Stomach smooth muscle (tissue), 2 donors: ENCODE data around the gene SLC30A9.

Source experiments
- H3K27ac ChIP-seq: one replicate; pipeline ENCODE4 v1.7.0; 2013; ENCODE audit warnings: mild to moderate bottlenecking, low read length, inconsistent platforms
- H3K27me3 ChIP-seq, 2 donors: one replicate each; pipeline ENCODE4 v1.7.0; 2013; ENCODE audit warnings: low read length in 2 of 2; ENCODE audit not compliant: insufficient read depth in 2 of 2, control insufficient read depth in 1 of 2
- H3K36me3 ChIP-seq, 2 donors: one replicate each; pipeline ENCODE4 v1.7.0; 2013; ENCODE audit warnings: low read length in 2 of 2; ENCODE audit not compliant: control insufficient read depth in 2 of 2, insufficient read depth in 2 of 2
- H3K4me1 ChIP-seq: one replicate; pipeline ENCODE4 v1.7.0; 2013; ENCODE audit warnings: low read length; ENCODE audit not compliant: control insufficient read depth, insufficient read depth
- H3K4me3 ChIP-seq, 2 donors: one replicate each; pipeline ENCODE4 v1.7.0; 2013; ENCODE audit warnings: low read length in 2 of 2
- H3K9ac ChIP-seq, 2 donors: one replicate each; pipeline ENCODE4 v1.7.0; 2013; ENCODE audit warnings: low read length in 2 of 2, mild to moderate bottlenecking in 1 of 2
- H3K9me3 ChIP-seq, 2 donors: one replicate each; pipeline ENCODE4 v1.7.0; 2013; ENCODE audit warnings: low read length in 2 of 2; ENCODE audit not compliant: control insufficient read depth in 2 of 2
- donor health status: healthy.
- donor health status: Pancreatic carcinoma.

SLC30A9 gene

DNA sequence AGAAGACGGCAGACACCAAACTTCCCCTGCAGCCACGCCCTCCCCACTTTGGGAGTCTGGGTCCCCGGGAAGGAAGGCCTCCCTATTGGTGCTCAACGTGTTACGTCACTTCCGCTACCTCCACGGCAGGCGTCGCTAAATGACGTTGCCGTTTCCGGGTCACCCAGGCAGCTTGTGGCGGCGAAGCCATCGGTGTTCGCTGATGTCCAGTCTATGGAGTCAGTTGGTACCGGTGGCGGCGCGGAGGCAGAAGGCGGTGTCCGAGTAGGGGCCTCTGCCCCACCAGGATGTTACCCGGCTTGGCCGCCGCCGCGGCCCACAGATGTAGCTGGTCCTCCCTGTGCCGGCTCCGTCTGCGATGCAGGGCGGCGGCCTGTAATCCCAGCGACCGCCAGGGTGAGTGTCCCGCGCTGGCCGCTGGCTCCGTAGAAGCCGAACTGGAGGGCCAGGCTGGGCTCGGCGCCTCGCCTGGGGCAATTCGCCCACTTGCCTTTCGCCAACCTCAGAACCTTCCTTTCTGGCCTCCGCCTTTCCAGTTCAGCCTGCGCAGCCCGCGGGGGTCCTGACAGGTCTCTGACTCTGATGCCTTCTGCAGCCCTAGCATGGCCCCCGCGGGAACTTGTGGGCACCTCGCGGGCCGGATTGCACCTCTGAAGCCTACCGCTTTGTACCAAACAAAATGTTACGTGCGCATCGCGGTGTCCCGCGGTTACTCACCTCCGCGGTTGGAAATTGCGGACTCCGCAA lies at the start of gene SLC30A9:
SLC30A9 (plus strand) TSS at position 166 of the 747 bp plus-strand sequence; CDS start at position 288, 122 bp downstream.
- Histone ChIP-seq H3K27me3 (no peaks in the 10 kb centered on the region), H3K4me1 (peaks cover 11% of the 10 kb centered on the region), H3K9ac (peak within 1 kb of the TSS; percentile 90 to 94), H3K4me3 (peak within 1 kb of the TSS; percentile 95 to 98), H3K27ac (peak within 1 kb of the TSS; percentile 58), H3K36me3 (no peaks in the 10 kb centered on the region), H3K9me3 (no peaks in the 10 kb centered on the region)

DNA sequence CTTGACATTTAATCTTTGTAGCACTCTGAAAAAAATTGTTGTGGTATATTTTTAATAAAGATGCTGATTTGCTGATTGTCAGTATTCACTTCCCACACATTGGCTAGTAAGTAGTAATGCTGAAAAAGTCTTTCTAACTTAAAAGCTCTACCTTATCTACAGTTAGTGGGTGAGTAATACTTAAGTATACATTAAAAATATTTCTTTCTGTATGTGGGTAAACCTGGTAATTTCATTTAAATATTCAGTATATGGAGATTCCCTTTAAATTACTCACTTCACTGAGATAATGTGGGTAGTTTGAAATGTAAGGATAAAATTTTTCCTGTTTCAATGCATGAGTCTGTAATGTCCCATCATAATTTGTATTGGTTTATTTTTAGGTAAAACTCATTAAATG lies 49.5 kb upstream of the SLC30A9 start:
- no peaks in the 10 kb centered on the region for H3K27me3 ChIP-seq
- H3K4me3 ChIP-seq, result no peak overlapping the region
- no peak overlapping the region for H3K9ac ChIP-seq
- peaks cover 6% of the 10 kb centered on the region for H3K4me1 ChIP-seq
- no peak overlapping the region for H3K27ac ChIP-seq
- H3K36me3 ChIP-seq, result peaks cover 0 to 8% of the 10 kb centered on the region in 2 donors
- no peaks in the 10 kb centered on the region for H3K9me3 ChIP-seq

DNA sequence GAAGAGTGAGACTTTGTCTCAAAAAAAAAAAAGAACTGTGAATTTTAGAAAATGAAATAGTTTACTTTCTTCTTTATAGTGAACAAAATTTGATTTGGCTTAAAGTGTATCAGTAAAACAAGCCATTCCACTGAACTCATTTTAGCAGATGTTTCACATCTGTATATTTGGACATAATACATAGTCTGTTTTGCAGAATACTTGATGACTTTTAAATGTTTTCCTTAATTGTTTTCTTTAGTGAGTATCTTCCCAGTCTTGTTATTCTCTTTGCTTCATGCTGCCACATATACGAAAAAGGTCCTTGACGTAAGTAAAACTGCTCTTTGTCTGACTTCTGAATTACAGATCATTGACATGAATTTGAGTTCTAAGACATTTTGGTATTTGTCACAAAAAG lies 46.8 kb upstream of the SLC30A9 start:
- Histone ChIP-seq H3K4me3 (no peak overlapping the region), H3K36me3 (peaks cover 0 to 11% of the 10 kb centered on the region in 2 donors), H3K27ac (no peak overlapping the region), H3K27me3 (no peaks in the 10 kb centered on the region), H3K4me1 (no peaks in the 10 kb centered on the region), H3K9ac (no peak overlapping the region), H3K9me3 (no peaks in the 10 kb centered on the region)

DNA sequence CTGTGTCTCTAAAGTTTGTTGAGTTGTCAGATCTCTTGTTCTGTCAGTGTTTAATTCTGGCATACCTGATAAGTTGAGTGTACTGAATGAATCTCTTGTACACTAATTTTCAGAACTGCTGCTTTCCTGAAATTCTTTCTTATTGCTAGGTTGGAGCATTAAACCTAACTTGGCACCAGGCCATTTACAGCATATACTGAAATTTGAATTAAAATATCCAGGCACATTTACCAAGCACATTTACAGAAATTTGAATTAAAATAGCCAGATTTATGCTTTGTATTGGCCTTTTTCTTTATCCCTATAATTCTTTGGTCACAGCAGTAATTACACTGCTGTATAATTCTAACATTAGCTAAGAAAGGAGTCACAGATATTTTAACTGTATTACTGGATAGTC lies 46.2 kb upstream of the SLC30A9 start:
- Histone ChIP-seq H3K9ac (no peak overlapping the region), H3K4me3 (no peak overlapping the region), H3K9me3 (no peaks in the 10 kb centered on the region), H3K27me3 (no peaks in the 10 kb centered on the region), H3K36me3 (peaks cover 0 to 10% of the 10 kb centered on the region in 2 donors), H3K4me1 (no peaks in the 10 kb centered on the region), H3K27ac (no peak overlapping the region)

DNA sequence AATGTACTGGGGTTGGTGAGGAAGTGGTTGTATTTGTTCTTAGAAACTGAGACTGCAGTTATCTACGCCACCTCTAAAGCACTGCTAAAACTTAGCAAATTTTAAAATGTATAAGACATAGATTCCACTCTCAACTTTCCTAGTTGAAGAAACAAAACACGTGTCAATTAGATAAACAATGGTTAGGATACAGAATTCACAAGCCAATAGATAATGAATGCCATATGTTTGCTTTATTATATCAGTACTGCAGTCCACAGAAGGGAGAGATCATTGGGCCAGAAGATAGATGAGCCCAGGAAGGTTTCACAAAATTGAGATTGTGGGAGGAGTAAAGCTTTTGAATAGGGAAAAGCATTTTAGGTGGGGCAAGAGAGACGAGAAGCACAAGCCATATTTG lies 40.8 kb upstream of the SLC30A9 start:
- Histone ChIP-seq H3K9me3 (no peaks in the 10 kb centered on the region), H3K36me3 (peaks cover 17 to 33% of the 10 kb centered on the region in 2 donors), H3K4me1 (no peaks in the 10 kb centered on the region), H3K9ac (no peak overlapping the region), H3K27me3 (no peaks in the 10 kb centered on the region), H3K27ac (no peak overlapping the region), H3K4me3 (no peak overlapping the region)

DNA sequence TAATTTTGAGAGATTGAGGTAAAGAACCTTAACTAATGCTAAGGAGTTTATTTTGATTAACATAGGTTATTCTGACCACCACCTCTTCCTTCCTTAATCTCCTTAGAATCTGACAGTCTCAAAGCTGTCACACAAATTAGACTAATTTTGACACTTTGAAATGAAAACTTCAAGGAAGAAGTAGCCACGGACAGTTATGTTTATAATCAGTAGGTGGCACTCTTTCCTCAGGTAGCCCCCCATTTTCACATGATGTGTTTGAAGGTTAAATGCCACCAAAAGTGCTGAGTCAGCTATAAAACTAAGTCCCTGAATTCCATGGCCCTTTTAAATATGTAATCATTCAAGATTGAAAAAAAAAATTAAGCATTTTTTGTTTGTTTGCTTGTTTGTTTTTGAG lies 32.7 kb upstream of the SLC30A9 start:
- no peak overlapping the region for H3K4me3 ChIP-seq
- H3K27ac ChIP-seq, result no peak overlapping the region
- H3K4me1 ChIP-seq, result no peaks in the 10 kb centered on the region
- no peak overlapping the region for H3K9ac ChIP-seq
- peaks cover 4 to 18% of the 10 kb centered on the region in 2 donors for H3K36me3 ChIP-seq
- H3K27me3 ChIP-seq, result no peaks in the 10 kb centered on the region
- no peaks in the 10 kb centered on the region for H3K9me3 ChIP-seq

DNA sequence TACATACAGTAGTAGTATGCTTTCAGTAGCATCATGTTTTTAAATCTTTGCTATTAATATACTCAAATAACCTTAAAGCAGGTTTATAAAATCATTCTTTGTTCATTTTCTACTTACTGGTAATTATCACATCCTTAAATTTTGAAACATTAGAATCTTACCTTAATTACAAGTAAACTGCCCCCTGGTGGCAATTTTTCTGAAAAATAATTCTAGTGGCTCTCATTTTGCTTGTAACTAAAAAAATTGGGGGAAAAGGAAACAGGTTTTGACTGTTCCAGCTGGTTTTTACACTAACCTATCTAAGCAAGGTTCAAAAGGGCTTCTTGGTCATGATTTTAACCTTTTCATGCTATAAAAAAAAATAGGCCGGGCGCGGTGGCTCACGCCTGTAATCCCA lies 27.2 kb upstream of the SLC30A9 start:
- no peak overlapping the region for H3K9ac ChIP-seq
- H3K9me3 ChIP-seq, result no peaks in the 10 kb centered on the region
- H3K4me3 ChIP-seq, result no peak overlapping the region
- no peak overlapping the region for H3K27ac ChIP-seq
- no peaks in the 10 kb centered on the region for H3K36me3 ChIP-seq
- H3K27me3 ChIP-seq, result no peaks in the 10 kb centered on the region
- no peaks in the 10 kb centered on the region for H3K4me1 ChIP-seq

DNA sequence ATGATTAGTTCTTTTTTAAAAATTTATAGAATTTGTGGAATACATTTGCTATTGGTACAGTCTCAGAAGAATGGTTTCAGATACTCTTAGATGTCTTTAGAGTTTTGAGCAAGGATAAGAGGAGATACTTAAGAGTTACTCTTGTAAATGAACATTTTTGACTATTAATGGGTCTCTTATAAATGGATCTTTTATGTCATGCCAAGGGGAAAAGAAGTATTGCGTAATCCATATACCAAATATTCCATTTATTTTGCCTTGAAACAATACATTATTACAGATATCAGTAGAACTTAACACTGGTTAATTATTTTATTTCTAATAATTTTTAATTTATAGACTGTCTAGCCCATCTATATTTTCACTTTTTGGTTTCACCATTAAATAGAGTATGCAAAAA lies 25.9 kb upstream of the SLC30A9 start:
- H3K36me3 ChIP-seq, result no peaks in the 10 kb centered on the region
- no peaks in the 10 kb centered on the region for H3K4me1 ChIP-seq
- no peaks in the 10 kb centered on the region for H3K27me3 ChIP-seq
- no peak overlapping the region for H3K27ac ChIP-seq
- no peak overlapping the region for H3K4me3 ChIP-seq
- no peak overlapping the region for H3K9ac ChIP-seq
- H3K9me3 ChIP-seq, result no peaks in the 10 kb centered on the region

DNA sequence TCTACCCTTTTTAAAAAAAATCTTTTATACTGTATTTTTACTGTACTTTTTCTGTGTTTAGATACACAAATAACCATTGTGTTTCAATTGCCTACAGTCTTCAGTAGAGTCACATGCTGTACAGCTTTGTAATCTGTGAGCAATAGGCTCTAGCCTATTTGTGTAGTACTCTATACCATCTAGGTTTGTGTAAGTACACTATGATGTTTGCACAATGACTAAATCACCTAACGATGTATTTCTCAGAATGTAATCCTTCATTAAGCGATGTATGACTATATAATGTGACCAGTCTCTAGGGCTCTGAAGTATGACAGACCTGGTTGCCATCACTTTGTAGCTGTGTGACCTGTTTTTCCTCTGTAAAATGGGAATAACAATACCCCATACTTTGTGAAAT lies 22.9 kb upstream of the SLC30A9 start:
- Histone ChIP-seq H3K27ac (no peak overlapping the region), H3K9ac (no peak overlapping the region), H3K4me1 (no peaks in the 10 kb centered on the region), H3K27me3 (no peaks in the 10 kb centered on the region), H3K36me3 (no peaks in the 10 kb centered on the region), H3K9me3 (no peaks in the 10 kb centered on the region), H3K4me3 (no peak overlapping the region)

DNA sequence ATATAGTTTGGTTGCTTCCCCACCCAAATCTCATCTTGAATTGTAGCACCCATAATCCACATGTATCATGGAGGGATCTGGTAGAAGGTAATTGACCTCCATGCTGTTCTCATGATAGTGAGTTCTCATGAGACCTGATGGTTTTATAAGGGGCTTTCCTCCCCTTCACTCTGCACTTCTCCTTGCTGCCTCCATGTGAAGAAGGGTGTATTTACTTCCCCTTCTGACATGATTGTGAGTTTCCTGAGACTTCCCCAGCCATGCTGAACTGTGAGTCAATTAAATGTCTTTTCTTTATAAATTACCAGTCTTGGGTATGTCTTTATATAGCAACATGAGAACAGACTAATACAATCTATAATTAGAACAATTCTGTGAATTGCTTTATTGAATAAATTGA lies 20.7 kb upstream of the SLC30A9 start:
- Histone ChIP-seq H3K9ac (no peak overlapping the region), H3K27me3 (no peaks in the 10 kb centered on the region), H3K36me3 (no peaks in the 10 kb centered on the region), H3K9me3 (no peaks in the 10 kb centered on the region), H3K27ac (no peak overlapping the region), H3K4me3 (no peak overlapping the region), H3K4me1 (no peaks in the 10 kb centered on the region)

DNA sequence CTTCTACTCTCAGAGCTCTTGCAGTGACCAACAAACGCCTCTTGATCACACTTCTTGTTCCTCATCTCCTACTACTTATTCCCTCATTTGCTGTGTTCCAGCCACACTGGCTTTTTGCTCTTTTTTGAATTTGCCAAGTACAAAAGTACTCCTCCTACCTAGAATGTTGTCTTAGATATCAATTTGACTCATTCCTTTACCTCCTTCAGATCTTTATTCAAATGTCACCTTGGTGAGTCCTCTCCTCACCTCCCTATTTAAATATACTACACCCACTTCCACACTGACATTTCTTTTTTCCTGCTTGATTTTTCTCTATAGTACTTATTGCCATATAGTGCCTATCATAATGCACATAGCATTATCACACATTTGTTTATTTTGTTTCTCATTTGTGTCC lies 15.0 kb upstream of the SLC30A9 start:
- Histone ChIP-seq H3K4me1 (no peaks in the 10 kb centered on the region), H3K9ac (no peak overlapping the region), H3K36me3 (no peaks in the 10 kb centered on the region), H3K27me3 (no peaks in the 10 kb centered on the region), H3K9me3 (no peaks in the 10 kb centered on the region), H3K4me3 (no peak overlapping the region), H3K27ac (no peak overlapping the region)
